Measurements from ENCODE around the gene LAMA4. TPM values are rescaled to one million over a fixed set of nuclear protein-coding genes. Genes with fewer than 3 reads are reported as not detected.
"Not testable (repeated sequence)": the region's sequence is repeated elsewhere in the genome, so short reads cannot be mapped to it uniquely, and the experiment has no call there.

The LAMA4 gene
- total and polyA plus RNA-seq, 2 donors: 3.0 to 15.2 TPM

DNA sequence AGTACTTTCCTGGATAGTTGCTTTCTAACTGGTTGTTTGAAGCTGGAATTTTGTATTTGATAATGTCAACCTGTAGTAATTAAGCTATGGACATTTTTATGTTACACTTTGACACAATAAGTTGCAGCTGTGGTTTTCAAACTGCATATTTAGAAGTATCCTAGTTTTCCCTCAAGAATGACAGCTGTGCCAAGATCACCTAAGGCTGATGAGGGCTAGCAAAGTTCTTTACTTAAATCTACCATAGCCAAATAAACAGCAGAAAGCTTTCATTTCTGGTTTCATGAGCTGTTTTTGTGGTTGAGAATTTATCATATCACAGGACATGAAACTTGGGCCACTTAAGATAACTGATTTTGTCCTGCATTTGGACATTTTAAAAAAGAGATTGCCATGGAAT, 136.3 kb downstream of the LAMA4 start:
- H3K27me3 ChIP-seq (ENCODE audit: control insufficient read depth in 2 of 2, insufficient read depth in 1 of 2, low read length in 1 of 2): no peaks in the 10 kb centered on the region
- DNase-seq (ENCODE audit: low read depth in 6 of 9, low spot score in 9 of 9): no peak
- H3K9me3 ChIP-seq (ENCODE audit: control insufficient read depth in 2 of 2, insufficient read depth in 1 of 2, low read length in 1 of 2): no peaks in the 10 kb centered on the region
- H3K36me3 ChIP-seq (ENCODE audit: control insufficient read depth in 2 of 2, insufficient read depth in 2 of 2, low read length in 1 of 2): no peaks in the 10 kb centered on the region
- no peaks in the 10 kb centered on the region for H3K4me1 ChIP-seq (ENCODE audit: control insufficient read depth in 2 of 2, insufficient read depth in 2 of 2, low read length in 2 of 2)
- no peak overlapping the region for H3K4me3 ChIP-seq (ENCODE audit: low read length in 2 of 2)
- H3K27ac ChIP-seq (ENCODE audit: low read depth in 1 of 2, low read length in 1 of 2): no peak overlapping the region

DNA sequence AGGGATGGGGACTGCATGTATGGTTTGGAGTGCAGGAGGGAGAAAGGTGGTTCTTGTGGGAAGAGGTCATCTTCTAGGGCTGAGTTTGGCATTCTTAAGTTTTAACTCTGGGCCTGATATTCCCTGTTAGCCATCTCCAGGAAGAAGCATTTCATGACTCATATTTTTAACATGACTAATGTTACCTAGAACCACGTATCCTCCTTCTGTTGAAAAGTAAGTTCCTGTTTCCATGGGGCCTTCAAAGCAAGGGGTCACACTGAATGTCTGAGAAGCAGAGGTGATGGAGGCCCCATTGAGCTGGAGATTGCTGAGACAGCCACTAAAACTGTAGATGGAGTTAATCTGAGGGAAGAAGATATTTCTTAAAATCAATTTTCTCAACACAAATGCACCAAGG, 136.8 kb downstream of the LAMA4 start:
- Histone ChIP-seq H3K4me3 (ENCODE audit: low read length in 2 of 2) (no peak overlapping the region), H3K36me3 (ENCODE audit: control insufficient read depth in 2 of 2, insufficient read depth in 2 of 2, low read length in 1 of 2) (no peaks in the 10 kb centered on the region), H3K27me3 (ENCODE audit: control insufficient read depth in 2 of 2, insufficient read depth in 1 of 2, low read length in 1 of 2) (no peaks in the 10 kb centered on the region), H3K9me3 (ENCODE audit: control insufficient read depth in 2 of 2, insufficient read depth in 1 of 2, low read length in 1 of 2) (no peaks in the 10 kb centered on the region), H3K27ac (ENCODE audit: low read depth in 1 of 2, low read length in 1 of 2) (no peak overlapping the region), H3K4me1 (ENCODE audit: control insufficient read depth in 2 of 2, insufficient read depth in 2 of 2, low read length in 2 of 2) (no peaks in the 10 kb centered on the region)
- 83% methylated on average over 1 of the region's 1 CpG for WGBS
- DNase-seq (ENCODE audit: low read depth in 6 of 9, low spot score in 9 of 9): no peak

DNA sequence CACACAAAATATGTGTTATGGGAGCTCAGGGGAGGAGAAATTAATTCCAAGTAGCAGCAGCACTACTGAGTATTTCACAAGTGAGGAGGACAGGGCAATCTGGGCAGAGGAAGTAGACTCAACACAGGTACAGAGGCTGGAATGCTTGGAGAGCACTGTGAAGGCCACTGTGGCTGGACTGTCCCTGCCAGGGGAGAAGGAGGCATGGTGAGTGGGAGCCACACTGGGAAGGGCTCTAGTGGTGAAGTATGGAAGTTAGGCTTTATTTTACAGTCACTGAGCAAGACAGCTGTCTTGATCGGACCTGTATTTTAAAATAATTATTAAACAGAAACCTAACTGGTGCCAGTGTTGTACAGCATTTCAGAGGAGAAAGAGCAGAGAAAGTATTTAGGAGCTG, 138.1 kb downstream of the LAMA4 start:
- no peak overlapping the region for H3K4me3 ChIP-seq (ENCODE audit: low read length in 2 of 2)
- H3K9me3 ChIP-seq (ENCODE audit: control insufficient read depth in 2 of 2, insufficient read depth in 1 of 2, low read length in 1 of 2): no peaks in the 10 kb centered on the region
- no peaks in the 10 kb centered on the region for H3K36me3 ChIP-seq (ENCODE audit: control insufficient read depth in 2 of 2, insufficient read depth in 2 of 2, low read length in 1 of 2)
- DNase-seq (ENCODE audit: low read depth in 6 of 9, low spot score in 9 of 9): no peak
- H3K27me3 ChIP-seq (ENCODE audit: control insufficient read depth in 2 of 2, insufficient read depth in 1 of 2, low read length in 1 of 2): no peaks in the 10 kb centered on the region
- H3K4me1 ChIP-seq (ENCODE audit: control insufficient read depth in 2 of 2, insufficient read depth in 2 of 2, low read length in 2 of 2): no peaks in the 10 kb centered on the region
- 98% methylated on average over 1 of the region's 1 CpG for WGBS
- H3K27ac ChIP-seq (ENCODE audit: low read depth in 1 of 2, low read length in 1 of 2): no peak overlapping the region

DNA sequence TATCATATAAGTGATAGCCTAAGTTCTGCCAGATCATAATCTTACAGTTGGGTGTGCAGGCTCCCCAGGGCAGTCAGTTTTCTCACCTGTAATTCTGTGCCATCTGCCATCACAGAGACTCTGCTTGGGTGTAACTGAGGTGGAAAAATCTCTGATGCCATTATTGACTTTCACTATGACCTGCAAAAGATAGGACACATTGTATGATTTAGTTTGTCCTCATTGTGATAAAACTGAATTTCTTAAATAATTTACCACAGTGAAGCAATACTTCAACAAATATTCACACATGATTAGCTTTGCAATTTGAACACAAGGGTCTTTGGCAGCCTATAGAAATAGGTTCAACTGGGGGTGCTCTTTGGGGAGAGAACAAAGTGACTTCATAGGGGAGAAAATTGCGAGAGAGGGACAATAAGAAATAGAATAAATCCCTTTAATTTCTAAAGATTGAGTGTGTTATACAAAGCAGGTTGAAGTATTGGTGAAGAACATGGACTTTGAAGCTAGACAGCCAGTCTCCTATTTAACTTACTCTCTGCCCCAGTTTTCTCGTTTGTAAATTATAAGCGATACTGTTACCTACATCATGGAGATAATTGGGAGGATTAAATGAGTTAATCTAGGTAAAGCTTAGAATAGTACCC, 139.7 kb downstream of the LAMA4 start:
- Histone ChIP-seq H3K9me3 (ENCODE audit: control insufficient read depth in 2 of 2, insufficient read depth in 1 of 2, low read length in 1 of 2) (no peaks in the 10 kb centered on the region), H3K27me3 (ENCODE audit: control insufficient read depth in 2 of 2, insufficient read depth in 1 of 2, low read length in 1 of 2) (no peaks in the 10 kb centered on the region), H3K36me3 (ENCODE audit: control insufficient read depth in 2 of 2, insufficient read depth in 2 of 2, low read length in 1 of 2) (no peaks in the 10 kb centered on the region), H3K4me1 (ENCODE audit: control insufficient read depth in 2 of 2, insufficient read depth in 2 of 2, low read length in 2 of 2) (no peaks in the 10 kb centered on the region), H3K27ac (ENCODE audit: low read depth in 1 of 2, low read length in 1 of 2) (no peak overlapping the region), H3K4me3 (ENCODE audit: low read length in 2 of 2) (no peak overlapping the region)
- DNase-seq (ENCODE audit: low read depth in 6 of 9, low spot score in 9 of 9): no peak
- 98% methylated on average over 3 of the region's 3 CpGs for WGBS

DNA sequence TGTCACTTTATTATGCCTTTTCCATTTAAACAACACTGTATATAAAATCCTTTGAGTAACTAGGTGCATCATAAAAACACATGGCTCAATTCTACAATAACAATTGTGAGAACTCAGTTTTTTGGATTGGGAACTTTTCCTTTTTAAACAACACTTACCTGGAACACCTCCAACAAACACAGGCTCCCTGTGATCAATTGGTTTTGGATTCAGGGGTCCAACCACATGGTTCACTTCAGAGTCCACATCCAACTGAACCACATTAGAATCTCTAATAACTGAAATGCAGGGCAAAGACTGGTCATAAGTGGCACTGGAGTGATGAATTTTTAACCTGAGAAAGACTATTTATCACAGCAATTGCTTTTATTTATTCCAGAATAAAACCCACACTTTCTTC, 140.4 kb downstream of the LAMA4 start:
- Histone ChIP-seq H3K4me3 (ENCODE audit: low read length in 2 of 2) (no peak overlapping the region), H3K27me3 (ENCODE audit: control insufficient read depth in 2 of 2, insufficient read depth in 1 of 2, low read length in 1 of 2) (no peaks in the 10 kb centered on the region), H3K4me1 (ENCODE audit: control insufficient read depth in 2 of 2, insufficient read depth in 2 of 2, low read length in 2 of 2) (no peaks in the 10 kb centered on the region), H3K36me3 (ENCODE audit: control insufficient read depth in 2 of 2, insufficient read depth in 2 of 2, low read length in 1 of 2) (no peaks in the 10 kb centered on the region), H3K27ac (ENCODE audit: low read depth in 1 of 2, low read length in 1 of 2) (no peak overlapping the region), H3K9me3 (ENCODE audit: control insufficient read depth in 2 of 2, insufficient read depth in 1 of 2, low read length in 1 of 2) (no peaks in the 10 kb centered on the region)
- no peak for DNase-seq (ENCODE audit: low read depth in 6 of 9, low spot score in 9 of 9)

DNA sequence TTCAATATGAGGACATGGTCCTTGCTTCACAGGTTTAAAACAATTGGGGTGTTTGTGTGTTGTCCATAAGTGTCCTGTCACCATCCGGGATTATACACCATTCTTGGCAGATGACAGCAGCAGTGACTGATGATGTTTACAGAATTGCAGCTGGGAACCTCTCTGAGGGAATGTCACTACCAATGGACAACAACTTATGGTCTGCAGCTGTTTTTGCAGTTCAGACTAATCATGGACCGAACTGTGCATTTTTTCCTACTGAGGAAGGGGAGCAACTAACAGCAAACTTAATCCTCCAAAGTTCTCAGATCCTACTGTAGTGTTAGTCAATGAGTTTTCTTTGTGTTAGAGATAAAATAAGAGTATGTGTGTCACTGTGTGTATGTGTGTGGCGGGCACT, 140.9 kb downstream of the LAMA4 start:
- H3K27ac ChIP-seq (ENCODE audit: low read depth in 1 of 2, low read length in 1 of 2): no peak overlapping the region
- WGBS: 97% methylated on average over 3 of the region's 3 CpGs
- H3K27me3 ChIP-seq (ENCODE audit: control insufficient read depth in 2 of 2, insufficient read depth in 1 of 2, low read length in 1 of 2): no peaks in the 10 kb centered on the region
- H3K4me3 ChIP-seq (ENCODE audit: low read length in 2 of 2): no peak overlapping the region
- H3K9me3 ChIP-seq (ENCODE audit: control insufficient read depth in 2 of 2, insufficient read depth in 1 of 2, low read length in 1 of 2): no peaks in the 10 kb centered on the region
- H3K36me3 ChIP-seq (ENCODE audit: control insufficient read depth in 2 of 2, insufficient read depth in 2 of 2, low read length in 1 of 2): no peaks in the 10 kb centered on the region
- no peaks in the 10 kb centered on the region for H3K4me1 ChIP-seq (ENCODE audit: control insufficient read depth in 2 of 2, insufficient read depth in 2 of 2, low read length in 2 of 2)
- DNase-seq (ENCODE audit: low read depth in 6 of 9, low spot score in 9 of 9): no peak

DNA sequence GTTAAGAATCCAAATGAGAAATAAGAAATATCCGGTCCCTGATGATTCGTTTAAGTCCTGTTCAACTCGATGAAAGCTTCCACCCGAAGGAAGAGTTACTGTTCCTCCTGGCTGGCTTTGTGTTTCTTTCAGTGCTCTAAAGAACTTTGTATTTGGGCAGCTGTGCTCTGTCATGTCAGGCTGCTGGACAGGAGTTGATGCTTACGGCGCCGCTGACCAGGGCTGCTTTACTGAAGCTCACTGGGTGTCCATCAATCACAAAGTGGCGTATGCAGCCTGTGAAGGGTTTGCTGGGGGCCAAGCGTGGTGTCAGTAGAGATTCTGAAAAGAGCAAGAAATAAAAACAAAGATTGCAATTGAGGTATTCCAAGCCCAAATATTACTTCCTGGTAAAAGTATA, 145.1 kb downstream of the LAMA4 start:
- no peaks in the 10 kb centered on the region for H3K27me3 ChIP-seq (ENCODE audit: control insufficient read depth in 2 of 2, insufficient read depth in 1 of 2, low read length in 1 of 2)
- H3K4me3 ChIP-seq (ENCODE audit: low read length in 2 of 2): no peak overlapping the region
- DNase-seq (ENCODE audit: low read depth in 6 of 9, low spot score in 9 of 9): no peak
- no peaks in the 10 kb centered on the region for H3K9me3 ChIP-seq (ENCODE audit: control insufficient read depth in 2 of 2, insufficient read depth in 1 of 2, low read length in 1 of 2)
- H3K4me1 ChIP-seq (ENCODE audit: control insufficient read depth in 2 of 2, insufficient read depth in 2 of 2, low read length in 2 of 2): no peaks in the 10 kb centered on the region
- no peaks in the 10 kb centered on the region for H3K36me3 ChIP-seq (ENCODE audit: control insufficient read depth in 2 of 2, insufficient read depth in 2 of 2, low read length in 1 of 2)
- 90% methylated on average over 9 of the region's 9 CpGs for WGBS
- H3K27ac ChIP-seq (ENCODE audit: low read depth in 1 of 2, low read length in 1 of 2): no peak overlapping the region

DNA sequence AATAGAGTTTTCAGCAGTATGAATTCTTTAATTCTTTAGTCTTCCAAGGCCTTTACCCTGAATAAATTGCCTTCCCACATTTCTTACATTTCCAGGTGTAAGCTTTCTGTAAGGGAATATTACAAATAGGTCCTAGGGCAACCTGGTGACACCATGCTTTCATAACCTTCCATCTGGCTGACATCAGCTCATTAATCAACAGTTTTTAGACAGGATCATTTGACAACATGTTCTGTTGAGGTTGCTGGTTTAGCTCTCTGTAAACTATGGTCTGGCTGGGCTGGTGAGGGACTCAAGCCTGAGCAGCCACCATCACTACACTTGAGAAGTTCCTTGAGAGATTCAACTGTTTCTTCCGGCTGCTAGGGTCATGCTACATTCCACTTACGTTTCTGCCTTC, 147.8 kb downstream of the LAMA4 start:
- H3K4me1 ChIP-seq (ENCODE audit: control insufficient read depth in 2 of 2, insufficient read depth in 2 of 2, low read length in 2 of 2): no peaks in the 10 kb centered on the region
- H3K9me3 ChIP-seq (ENCODE audit: control insufficient read depth in 2 of 2, insufficient read depth in 1 of 2, low read length in 1 of 2): no peaks in the 10 kb centered on the region
- no peak for DNase-seq (ENCODE audit: low read depth in 6 of 9, low spot score in 9 of 9)
- H3K36me3 ChIP-seq (ENCODE audit: control insufficient read depth in 2 of 2, insufficient read depth in 2 of 2, low read length in 1 of 2): no peaks in the 10 kb centered on the region
- 91% methylated on average over 2 of the region's 2 CpGs for WGBS
- no peak overlapping the region for H3K27ac ChIP-seq (ENCODE audit: low read depth in 1 of 2, low read length in 1 of 2)
- H3K27me3 ChIP-seq (ENCODE audit: control insufficient read depth in 2 of 2, insufficient read depth in 1 of 2, low read length in 1 of 2): no peaks in the 10 kb centered on the region
- H3K4me3 ChIP-seq (ENCODE audit: low read length in 2 of 2): no peak overlapping the region

DNA sequence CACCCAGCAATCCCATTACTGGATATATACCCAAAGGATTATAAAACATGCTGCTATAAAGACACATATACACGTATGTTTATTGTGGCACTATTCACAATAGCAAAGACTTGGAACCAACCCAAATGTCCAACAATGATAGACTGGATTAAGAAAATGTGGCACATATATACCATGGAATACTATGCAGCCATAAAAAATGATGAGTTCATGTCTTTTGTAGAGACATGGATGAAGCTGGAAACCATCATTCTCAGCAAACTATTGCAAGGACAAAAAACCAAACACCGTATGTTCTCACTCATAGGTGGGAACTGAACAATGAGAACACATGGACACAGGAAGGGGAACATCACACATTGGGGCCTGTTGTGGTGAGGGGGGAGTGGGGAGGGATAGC, 148.3 kb downstream of the LAMA4 start:
- H3K9me3 ChIP-seq (ENCODE audit: control insufficient read depth in 2 of 2, insufficient read depth in 1 of 2, low read length in 1 of 2); H3K4me1 ChIP-seq (ENCODE audit: control insufficient read depth in 2 of 2, insufficient read depth in 2 of 2, low read length in 2 of 2); H3K27me3 ChIP-seq (ENCODE audit: control insufficient read depth in 2 of 2, insufficient read depth in 1 of 2, low read length in 1 of 2); H3K36me3 ChIP-seq (ENCODE audit: control insufficient read depth in 2 of 2, insufficient read depth in 2 of 2, low read length in 1 of 2); H3K27ac ChIP-seq (ENCODE audit: low read depth in 1 of 2, low read length in 1 of 2); H3K4me3 ChIP-seq (ENCODE audit: low read length in 2 of 2); DNase-seq (ENCODE audit: low read depth in 6 of 9, low spot score in 9 of 9): not testable (repeated sequence)
- WGBS: 97% methylated on average over 2 of the region's 2 CpGs

DNA sequence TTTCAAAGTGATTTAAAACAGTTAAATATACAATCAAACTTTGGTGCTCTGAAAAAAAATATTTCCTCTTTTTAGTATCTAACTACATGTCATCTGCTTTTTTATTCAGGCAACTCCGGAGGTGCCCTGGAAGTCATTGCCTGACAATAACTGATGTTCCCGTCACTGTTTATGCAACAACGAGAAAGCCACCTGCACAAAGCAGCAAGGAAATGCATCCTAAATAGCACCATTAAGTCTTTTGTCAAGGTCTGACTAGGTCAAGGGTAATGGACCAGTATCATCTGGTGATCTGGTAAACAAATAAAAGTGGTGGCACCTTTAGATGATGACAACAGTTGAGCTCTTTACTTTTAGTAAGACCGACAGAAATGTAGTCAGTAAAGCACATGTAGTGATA, 153.8 kb downstream of the LAMA4 start:
- Histone ChIP-seq H3K4me1 (ENCODE audit: control insufficient read depth in 2 of 2, insufficient read depth in 2 of 2, low read length in 2 of 2) (no peaks in the 10 kb centered on the region), H3K9me3 (ENCODE audit: control insufficient read depth in 2 of 2, insufficient read depth in 1 of 2, low read length in 1 of 2) (no peaks in the 10 kb centered on the region), H3K4me3 (ENCODE audit: low read length in 2 of 2) (no peak overlapping the region), H3K27ac (ENCODE audit: low read depth in 1 of 2, low read length in 1 of 2) (no peak overlapping the region), H3K36me3 (ENCODE audit: control insufficient read depth in 2 of 2, insufficient read depth in 2 of 2, low read length in 1 of 2) (no peaks in the 10 kb centered on the region), H3K27me3 (ENCODE audit: control insufficient read depth in 2 of 2, insufficient read depth in 1 of 2, low read length in 1 of 2) (no peaks in the 10 kb centered on the region)
- DNase-seq (ENCODE audit: low read depth in 6 of 9, low spot score in 9 of 9): no peak
- WGBS: 98% methylated on average over 4 of the region's 4 CpGs
